ENCODE results near the gene IRF8.

- TF ChIP-seq CTCF (IDR thresholded peaks at IDR 0.05), result no peak
- TF ChIP-seq POLR2AphosphoS5 (IDR thresholded peaks at IDR 0.05), result no peak
- no peak for TF ChIP-seq POLR2A (IDR thresholded peaks at IDR 0.05)
These were observed 28.4 kb downstream of the IRF8 start for GRCh38 chr16:85927371-85927770.
